CD14-positive monocyte (primary cell): ENCODE measurements around the gene NRP2. TPM values are rescaled to one million over a fixed set of nuclear protein-coding genes. Genes with fewer than 3 reads are reported as not detected.

Experiments used
- DNase-seq, 3 donors: peaks; one replicate each; pipeline ENCODE4 v3.0.0-alpha.2; 2011 to 2022
- H2AFZ ChIP-seq: 2 replicates; pipeline ENCODE4 v1.6.0; 2012; ENCODE audit warnings: mild to moderate bottlenecking, low read depth, low read length, inconsistent platforms; ENCODE audit not compliant: insufficient read depth, poor library complexity, severe bottlenecking
- H3K27ac ChIP-seq, 2 donors: 1 replicate in 1 of 2; 2 replicates in 1 of 2; pipeline ENCODE4 v1.5.1; 2012 to 2013; ENCODE audit warnings: low read length in 2 of 2, control low read depth in 1 of 2, inconsistent platforms in 1 of 2, low read depth in 1 of 2, mild to moderate bottlenecking in 1 of 2
- H3K27me3 ChIP-seq, 2 donors: one replicate each; pipeline versions ENCODE4 v1.6.0 to v1.6.1; 2011 to 2013; ENCODE audit warnings: low read length in 2 of 2; ENCODE audit not compliant: control insufficient read depth in 2 of 2, insufficient read depth in 2 of 2
- H3K36me3 ChIP-seq, 2 donors: replicated peaks in 1 of 2; 1 replicate in 1 of 2; 2 replicates in 1 of 2; pipeline versions ENCODE4 v1.5.1 to v1.6.1; 2012 to 2013; ENCODE audit warnings: low read length in 2 of 2, control low read depth in 1 of 2, inconsistent platforms in 1 of 2, mild to moderate bottlenecking in 1 of 2; ENCODE audit not compliant: insufficient read depth in 2 of 2, control insufficient read depth in 1 of 2
- H3K4me1 ChIP-seq, 2 donors: 1 replicate in 1 of 2; 2 replicates in 1 of 2; pipeline versions ENCODE4 v1.5.1 to v1.6.1; 2012 to 2013; ENCODE audit warnings: low read length in 2 of 2, control low read depth in 1 of 2, inconsistent platforms in 1 of 2, mild to moderate bottlenecking in 1 of 2, moderate library complexity in 1 of 2; ENCODE audit not compliant: insufficient read depth in 2 of 2, control insufficient read depth in 1 of 2
- H3K4me2 ChIP-seq: replicated peaks from 2 replicates; pipeline ENCODE3; 2012; ENCODE audit warnings: low read length, moderate library complexity, mild to moderate bottlenecking; ENCODE audit not compliant: poor library complexity, severe bottlenecking; ENCODE audit errors: extremely low read depth
- H3K4me3 ChIP-seq, 3 experiments: fragments of 200-600 bp in 1 of 3; sonication (generic) in 1 of 3; replicated peaks in 1 of 3; 1 replicate in 2 of 3; 2 replicates in 1 of 3; pipeline ENCODE4 v1.5.1; 2011 to 2013; ENCODE audit warnings: low read length in 3 of 3, mild to moderate bottlenecking in 3 of 3, control low read depth in 2 of 3, low read depth in 2 of 3, inconsistent platforms in 1 of 3, moderate library complexity in 1 of 3
- H3K79me2 ChIP-seq: 2 replicates; pipeline ENCODE4 v1.6.0; 2012; ENCODE audit warnings: mild to moderate bottlenecking, control low read depth, inconsistent platforms, low read length, moderate library complexity; ENCODE audit not compliant: insufficient read depth
- H3K9ac ChIP-seq: 2 replicates; pipeline ENCODE4 v1.6.0; 2017; ENCODE audit warnings: low read length, mild to moderate bottlenecking; ENCODE audit not compliant: insufficient read depth, poor library complexity, severe bottlenecking
- H3K9me3 ChIP-seq, 2 donors: replicated peaks in 1 of 2; 1 replicate in 1 of 2; 2 replicates in 1 of 2; pipeline versions ENCODE4 v1.5.1 to v1.6.1; 2012 to 2013; ENCODE audit warnings: low read length in 2 of 2, control low read depth in 1 of 2; ENCODE audit not compliant: control insufficient read depth in 1 of 2, insufficient read depth in 1 of 2
- H4K20me1 ChIP-seq: 2 replicates; pipeline ENCODE4 v1.6.0; 2012; ENCODE audit warnings: mild to moderate bottlenecking, low read length, control low read depth, moderate library complexity; ENCODE audit not compliant: insufficient read depth
- H3K27ac Mint-ChIP-seq, 7 donors: one replicate each; pipeline ENCODE4 v1.8.0; 2020; ENCODE audit warnings: mild to moderate bottlenecking in 7 of 7, mixed read lengths in 7 of 7, moderate library complexity in 6 of 7, inconsistent platforms in 2 of 7
- H3K27me3 Mint-ChIP-seq, 3 donors: one replicate each; pipeline ENCODE4 v1.8.0; 2021 to 2022; ENCODE audit warnings: low read depth in 3 of 3, mild to moderate bottlenecking in 3 of 3, mixed read lengths in 3 of 3, moderate library complexity in 3 of 3, inconsistent platforms in 1 of 3
- H3K36me3 Mint-ChIP-seq, 2 donors: one replicate each; pipeline ENCODE4 v1.8.0; 2020; ENCODE audit warnings: mixed read lengths in 2 of 2, inconsistent platforms in 1 of 2, mild to moderate bottlenecking in 1 of 2
- H3K4me1 Mint-ChIP-seq: one replicate; pipeline ENCODE4 v1.8.0; 2020; ENCODE audit warnings: mild to moderate bottlenecking, mixed read lengths
- H3K4me3 Mint-ChIP-seq, 2 donors: one replicate each; pipeline ENCODE4 v1.8.0; 2020; ENCODE audit warnings: mild to moderate bottlenecking in 2 of 2, mixed read lengths in 2 of 2, moderate library complexity in 1 of 2
- H3K9me3 Mint-ChIP-seq, 7 donors: one replicate each; pipeline ENCODE4 v1.8.0; 2020 to 2022; ENCODE audit warnings: mixed read lengths in 7 of 7, mild to moderate bottlenecking in 6 of 7, moderate library complexity in 6 of 7, inconsistent platforms in 2 of 7
- WGBS: methylation state at CpG from one replicate; pipeline ENCODE4 v1.1.5; 2013; ENCODE audit warnings: missing lambda C conversion rate; ENCODE audit not compliant: insufficient coverage; 5-methylcytosine and 5-hydroxymethylcytosine counted together
- intact Hi-C, 2 donors: fragments of 100-400 bp; cut with micrococcal nuclease; formaldehyde crosslinking; loops; one replicate each; pipeline versions ENCODE4 v1.15.0 to v1.15.1; 2023
- polyA plus RNA-seq, 3 donors: library from polyadenylated mRNA; depleted of rRNA in 1 of 3; unstranded in 2 of 3; stranded (reverse) in 1 of 3; fragments of 300-500 nt in 2 of 3; fragments of >200 nt in 1 of 3; fragmentation: Illumina TruSeq in 2 of 3; gene quantifications; 1 replicate in 2 of 3; 2 replicates in 1 of 3; pipeline ENCODE4 v1.2.3, GENCODE V29; 2012 to 2021
- TF ChIP-seq, protein P1 (sequence below): fragments of 200-600 bp; IDR thresholded peaks from one replicate; pipeline ENCODE4 v1.8.0; 2022; ENCODE audit warnings: antibody characterized with exemption, mild to moderate bottlenecking

NRP2 gene
- polyA plus RNA-seq, 3 donors: 0.97 to 3.3 (median 1.6) TPM

- H3K9me3 ChIP-seq: no peaks in the 10 kb centered on the region
- H3K4me2 ChIP-seq: no peak overlapping the region
- TF ChIP-seq, protein P1, sequence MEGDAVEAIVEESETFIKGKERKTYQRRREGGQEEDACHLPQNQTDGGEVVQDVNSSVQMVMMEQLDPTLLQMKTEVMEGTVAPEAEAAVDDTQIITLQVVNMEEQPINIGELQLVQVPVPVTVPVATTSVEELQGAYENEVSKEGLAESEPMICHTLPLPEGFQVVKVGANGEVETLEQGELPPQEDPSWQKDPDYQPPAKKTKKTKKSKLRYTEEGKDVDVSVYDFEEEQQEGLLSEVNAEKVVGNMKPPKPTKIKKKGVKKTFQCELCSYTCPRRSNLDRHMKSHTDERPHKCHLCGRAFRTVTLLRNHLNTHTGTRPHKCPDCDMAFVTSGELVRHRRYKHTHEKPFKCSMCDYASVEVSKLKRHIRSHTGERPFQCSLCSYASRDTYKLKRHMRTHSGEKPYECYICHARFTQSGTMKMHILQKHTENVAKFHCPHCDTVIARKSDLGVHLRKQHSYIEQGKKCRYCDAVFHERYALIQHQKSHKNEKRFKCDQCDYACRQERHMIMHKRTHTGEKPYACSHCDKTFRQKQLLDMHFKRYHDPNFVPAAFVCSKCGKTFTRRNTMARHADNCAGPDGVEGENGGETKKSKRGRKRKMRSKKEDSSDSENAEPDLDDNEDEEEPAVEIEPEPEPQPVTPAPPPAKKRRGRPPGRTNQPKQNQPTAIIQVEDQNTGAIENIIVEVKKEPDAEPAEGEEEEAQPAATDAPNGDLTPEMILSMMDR: no peak
- no peaks in the 10 kb centered on the region for H3K27me3 ChIP-seq
- H3K27ac ChIP-seq: no peak overlapping the region
- intact Hi-C loops: no loop called here
- Mint-ChIP-seq H3K4me1 (no peaks in the 10 kb centered on the region), H3K36me3 (no peaks in the 10 kb centered on the region), H3K27me3 (peaks cover 5 to 10% (median 8%) of the 10 kb centered on the region in 3 donors), H3K27ac (no peak overlapping the region), H3K9me3 (no peaks in the 10 kb centered on the region), H3K4me3 (no peak overlapping the region)
- no peaks in the 10 kb centered on the region for H3K79me2 ChIP-seq
- H4K20me1 ChIP-seq: no peaks in the 10 kb centered on the region
- no peak overlapping the region for H3K4me3 ChIP-seq
- H2AFZ ChIP-seq: no peak overlapping the region
- no peaks in the 10 kb centered on the region for H3K4me1 ChIP-seq
- WGBS: 78% methylated on average over 3 of the region's 3 CpGs
- no peaks in the 10 kb centered on the region for H3K36me3 ChIP-seq
- DNase-seq: no peak
- no peak overlapping the region for H3K9ac ChIP-seq
These were observed 68.5 kb downstream of the NRP2 start for GRCh38 chr2:205750797-205751196.

GRCh38 chr2:205751569-205752031 lies 69.3 kb downstream of the NRP2 start:
- no peaks in the 10 kb centered on the region for H3K36me3 Mint-ChIP-seq
- WGBS: no CpG with 5 or more reads among the region's 5 CpGs
- peaks cover 5 to 10% (median 8%) of the 10 kb centered on the region in 3 donors for H3K27me3 Mint-ChIP-seq
- Histone ChIP-seq H3K27ac (no peak overlapping the region), H3K4me2 (no peak overlapping the region), H3K79me2 (no peaks in the 10 kb centered on the region), H4K20me1 (no peaks in the 10 kb centered on the region), H3K9ac (no peak overlapping the region), H3K9me3 (no peaks in the 10 kb centered on the region), H3K4me3 (no peak overlapping the region), H3K36me3 (no peaks in the 10 kb centered on the region), H3K27me3 (no peaks in the 10 kb centered on the region), H2AFZ (no peak overlapping the region), H3K4me1 (no peaks in the 10 kb centered on the region)
- intact Hi-C loops: no loop called here
- TF ChIP-seq, protein P1: no peak
- no peaks in the 10 kb centered on the region for H3K4me1 Mint-ChIP-seq
- no peak overlapping the region for H3K4me3 Mint-ChIP-seq
- no peaks in the 10 kb centered on the region for H3K9me3 Mint-ChIP-seq
- peak in 1 of 3 donors; percentile 64 for DNase-seq
- no peak overlapping the region for H3K27ac Mint-ChIP-seq
